Lower leg skin (tissue), 4 donors: ENCODE data around the gene NLRP5. TPM values are rescaled to one million over a fixed set of nuclear protein-coding genes. Genes with fewer than 3 reads are reported as not detected.
A peak's percentile ranks its signal among the peaks of the same experiment; 100 is the strongest.
"Not testable (repeated sequence)": the region's sequence is repeated elsewhere in the genome, so short reads cannot be mapped to it uniquely, and the experiment has no call there.

Experiments
- DNase-seq, 2 donors: peaks; one replicate each; pipeline ENCODE4 v3.0.0-alpha.2; 2019; ENCODE audit warnings: low spot score in 2 of 2
- H3K4me3 ChIP-seq: fragments of 200-600 bp; sonication (generic); 2 replicates; pipeline ENCODE4 v1.5.1; 2017; ENCODE audit warnings: mild to moderate bottlenecking, low read depth; ENCODE audit not compliant: poor library complexity, severe bottlenecking
- CTCF ChIP-seq, 3 donors: fragments of 450-650 bp; IDR thresholded peaks; one replicate each; pipeline ENCODE4 v1.5.1; 2016; ENCODE audit warnings: antibody characterized with exemption in 3 of 3, mild to moderate bottlenecking in 3 of 3, moderate library complexity in 2 of 3
- POLR2A ChIP-seq, 2 donors: fragments of 450-650 bp; IDR thresholded peaks; one replicate each; pipeline ENCODE4 v1.6.1; 2016 to 2017; ENCODE audit warnings: antibody characterized with exemption in 2 of 2, mild to moderate bottlenecking in 1 of 2, moderate library complexity in 1 of 2
- WGBS, 2 donors: methylation state at CpG; one replicate each; pipeline ENCODE4 v1.1.5; 2018; 5-methylcytosine and 5-hydroxymethylcytosine counted together
- intact Hi-C: fragments of 100-400 bp; cut with DNase I; formaldehyde crosslinking; loops from one replicate; pipeline ENCODE4 v1.15.0; 2023; ENCODE audit warnings: low total_unique reads
- total RNA-seq, 4 donors: library from RNA; depleted of rRNA; stranded (reverse); fragments of >200 nt; gene quantifications; one replicate each; pipeline ENCODE4 v1.1.0, GENCODE V29; 2016

Gene NLRP5
- total RNA-seq, 4 donors from 2014 or later: not detected

GRCh38 chr19:56104423-56104822, 117.8 kb downstream of the NLRP5 start:
- intact Hi-C loops: no loop called here
- no peak for TF ChIP-seq POLR2A (IDR thresholded peaks at IDR 0.05)
- TF ChIP-seq CTCF (IDR thresholded peaks at IDR 0.05): no peak
- DNase-seq: no peak
- no peak overlapping the region for H3K4me3 ChIP-seq
- WGBS, 2 donors: 94 to 95% methylated on average over 13 to 22 of the region's 29 CpGs

GRCh38 chr19:56105090-56105701, 118.6 kb downstream of the NLRP5 start:
- intact Hi-C loops: no loop called here
- H3K4me3 ChIP-seq: no peak overlapping the region
- DNase-seq: peak; percentile 52 to 93
- WGBS, 2 donors: 23 to 32% methylated on average over 21 to 22 of the region's 22 CpGs
- TF ChIP-seq CTCF (IDR thresholded peaks at IDR 0.05) (no peak), POLR2A (IDR thresholded peaks at IDR 0.05) (no peak)

- 92 to 94% methylated on average over 61 of the region's 61 CpGs for WGBS, 2 donors
- H3K4me3 ChIP-seq, DNase-seq: not testable (repeated sequence)
- intact Hi-C loops: loop anchor here (1.0 kb wide), 1 partner anchor 30 kb away; no protein-coding TSS in a partner anchor
Observed at GRCh38 chr19:56105831-56106396, 119.3 kb downstream of the NLRP5 start.

- WGBS, 2 donors: 85 to 87% methylated on average over 26 to 27 of the region's 27 CpGs
- intact Hi-C loops: loop anchor here (1.0 kb wide), 1 partner anchor 30 kb away; no protein-coding TSS in a partner anchor
- no peak for TF ChIP-seq CTCF (IDR thresholded peaks at IDR 0.05)
- TF ChIP-seq POLR2A (IDR thresholded peaks at IDR 0.05): no peak
- H3K4me3 ChIP-seq: no peak overlapping the region
- DNase-seq: no peak
Observed at GRCh38 chr19:56106397-56106849, 119.8 kb downstream of the NLRP5 start.

- no peak for DNase-seq
- intact Hi-C loops: loop anchor here (1.0 kb wide), 1 partner anchor 29 kb away; no protein-coding TSS in a partner anchor
- WGBS, 2 donors: 91 to 92% methylated on average over 11 of the region's 11 CpGs
- H3K4me3 ChIP-seq: no peak overlapping the region
- no peak for TF ChIP-seq POLR2A (IDR thresholded peaks at IDR 0.05)
Observed at GRCh38 chr19:56106993-56107392, 120.4 kb downstream of the NLRP5 start.

GRCh38 chr19:56107626-56108351, 121.2 kb downstream of the NLRP5 start:
- 47 to 54% methylated on average over 27 of the region's 27 CpGs for WGBS, 2 donors
- no peak for DNase-seq
- intact Hi-C loops: no loop called here
- H3K4me3 ChIP-seq: no peak overlapping the region
- TF ChIP-seq POLR2A (IDR thresholded peaks at IDR 0.05) (no peak), CTCF (IDR thresholded peaks at IDR 0.05) (no peak)
